HAP-1 (cell line): ENCODE data around the gene INA.
"Not testable (repeated sequence)": the region's sequence is repeated elsewhere in the genome, so short reads cannot be mapped to it uniquely, and the experiment has no call there.

Experiments
- DNase-seq, 2 experiments: peaks; one replicate each; pipeline ENCODE4 v3.0.0-alpha.2; 2016 to 2020; ENCODE audit warnings: low spot score in 2 of 2
- H3K27me3 ChIP-seq: fragments of 250-450 bp; sonication (Bioruptor Pico); 2 replicates; pipeline ENCODE4 v1.5.1; 2020; ENCODE audit warnings: low read depth, mild to moderate bottlenecking, moderate library complexity
- H3K36me3 ChIP-seq: fragments of 250-450 bp; sonication (Bioruptor Pico); replicated peaks from 2 replicates; pipeline ENCODE4 v1.5.1; 2020; ENCODE audit warnings: mild to moderate bottlenecking
- H3K4me1 ChIP-seq: fragments of 250-450 bp; sonication (Bioruptor Pico); 2 replicates; pipeline ENCODE4 v1.5.1; 2020; ENCODE audit warnings: mild to moderate bottlenecking
- H3K4me3 ChIP-seq: fragments of 250-450 bp; sonication (Bioruptor Pico); 2 replicates; pipeline ENCODE4 v1.5.1; 2020; ENCODE audit warnings: mild to moderate bottlenecking, moderate library complexity
- H3K9me3 ChIP-seq: fragments of 250-450 bp; sonication (Bioruptor Pico); 2 replicates; pipeline ENCODE4 v1.5.1; 2020; ENCODE audit warnings: mild to moderate bottlenecking, moderate library complexity
- in situ Hi-C: fragments of 300-500 bp; cut with MboI; formaldehyde crosslinking; loops from 3 replicates; pipeline ENCODE4 v1.14.3; 2020; ENCODE audit warnings: low sequenced_read_pairs, inconsistent platforms, mixed read lengths

INA gene

DNA sequence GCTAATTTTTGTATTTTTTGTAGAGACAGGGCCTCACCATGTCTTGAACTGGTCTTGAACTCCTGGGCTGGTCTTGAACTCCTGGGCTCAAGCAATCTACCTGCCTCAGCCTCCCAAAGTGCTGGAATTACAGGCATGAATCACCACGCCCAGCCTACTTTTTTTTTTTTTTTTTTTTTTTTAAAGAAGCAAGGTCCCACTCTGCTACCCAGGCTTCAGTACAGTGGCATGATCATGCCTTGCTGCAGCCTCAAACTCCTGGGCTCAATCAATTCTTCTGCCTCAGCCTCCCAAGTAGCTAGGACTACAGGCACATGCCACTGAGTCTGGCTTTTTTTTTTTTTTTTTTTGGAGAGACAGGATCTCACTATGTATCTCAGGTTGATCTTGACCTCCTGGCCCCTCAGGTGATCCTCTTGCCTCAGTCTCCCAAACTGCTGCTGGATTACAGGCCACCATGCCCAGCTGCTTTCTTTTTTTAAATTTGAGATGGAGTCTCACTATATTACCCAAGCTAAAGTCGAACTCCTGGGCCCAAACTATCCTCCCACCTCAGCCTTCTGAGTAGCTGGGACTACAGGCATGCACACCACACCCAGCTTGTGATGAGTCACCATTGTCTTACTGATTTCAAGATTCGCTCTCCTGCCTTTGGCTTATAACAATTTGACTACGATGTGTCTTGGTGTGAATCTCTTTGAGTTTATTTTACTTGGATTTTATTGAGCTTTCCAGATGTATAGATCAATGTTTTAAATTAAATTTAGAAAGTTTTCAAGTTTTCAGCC, 22.2 kb upstream of the INA start:
- in situ Hi-C loops, result no loop called here
- no peak for DNase-seq
- Histone ChIP-seq H3K27me3 (no peaks in the 10 kb centered on the region), H3K4me1 (no peaks in the 10 kb centered on the region), H3K4me3 (no peak overlapping the region), H3K9me3 (no peaks in the 10 kb centered on the region; the same call in 1 of the 2 replicates), H3K36me3 (no peaks in the 10 kb centered on the region)

DNA sequence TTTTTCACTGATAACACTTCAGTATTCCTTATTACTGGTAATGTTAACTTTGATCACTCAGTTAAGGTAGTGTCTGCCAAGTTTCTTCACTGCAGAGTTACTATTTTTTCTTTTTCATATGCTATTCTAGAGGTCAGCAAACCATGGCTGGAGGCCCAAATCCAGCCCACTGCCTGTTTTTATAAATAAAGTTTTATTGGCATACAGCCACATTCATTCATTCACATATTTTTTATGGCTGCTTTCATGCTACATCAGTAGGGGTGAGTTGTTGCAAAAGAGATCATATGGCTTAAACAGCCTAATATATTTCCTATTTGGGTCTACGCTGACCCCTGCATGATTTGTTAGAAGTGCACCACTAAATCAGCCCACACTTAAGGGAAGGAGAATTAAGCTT, 20.3 kb upstream of the INA start:
- Histone ChIP-seq H3K9me3 (no peaks in the 10 kb centered on the region; the same call in 1 of the 2 replicates), H3K27me3 (no peaks in the 10 kb centered on the region), H3K4me3 (no peak overlapping the region), H3K36me3 (no peaks in the 10 kb centered on the region), H3K4me1 (no peaks in the 10 kb centered on the region)
- DNase-seq, result no peak
- in situ Hi-C loops, result no loop called here

DNA sequence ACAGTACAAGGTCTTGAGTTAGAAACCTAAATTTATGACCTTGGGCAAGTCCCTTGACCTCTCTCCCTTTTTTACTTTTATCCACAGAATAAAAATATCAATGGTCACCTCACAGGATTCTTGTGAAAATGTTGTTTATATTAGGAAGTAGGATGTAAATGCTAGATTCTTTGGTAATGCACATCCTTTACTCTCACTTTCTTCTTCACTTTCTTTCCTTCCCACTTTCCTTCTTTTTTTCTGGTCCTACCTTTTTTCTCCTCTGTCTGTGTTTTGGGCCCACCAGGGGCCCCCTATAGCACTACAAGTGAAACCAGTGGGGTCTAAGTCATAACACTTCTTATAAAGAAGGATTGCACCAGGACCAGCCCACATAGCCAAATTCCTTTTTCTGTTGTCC, 19.1 kb upstream of the INA start:
- no peak for DNase-seq
- in situ Hi-C loops, result no loop called here
- Histone ChIP-seq H3K4me1 (no peaks in the 10 kb centered on the region), H3K9me3 (no peaks in the 10 kb centered on the region; the same call in 1 of the 2 replicates), H3K4me3 (no peak overlapping the region), H3K27me3 (no peaks in the 10 kb centered on the region), H3K36me3 (no peaks in the 10 kb centered on the region)

DNA sequence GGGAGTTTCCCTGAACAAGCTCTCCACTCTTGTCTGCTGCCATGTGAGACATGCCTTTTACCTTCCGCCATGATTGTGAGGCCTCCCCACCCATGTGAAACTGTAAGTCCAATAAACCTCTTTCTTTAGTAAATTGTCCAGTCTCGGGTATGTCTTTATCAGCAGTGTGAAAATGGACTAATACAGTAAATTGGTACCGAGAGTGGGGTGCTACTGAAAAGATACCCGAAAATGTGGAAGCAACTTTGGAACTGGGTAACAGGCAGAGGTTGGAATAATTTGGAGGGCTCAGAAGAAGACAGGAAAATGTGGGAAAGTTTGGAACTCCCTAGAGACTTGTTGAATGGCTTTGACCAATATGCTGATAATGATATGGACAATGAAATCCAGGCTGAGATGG, 18.0 kb upstream of the INA start:
- H3K36me3 ChIP-seq, H3K9me3 ChIP-seq, in situ Hi-C loops, H3K27me3 ChIP-seq, H3K4me1 ChIP-seq, DNase-seq, H3K4me3 ChIP-seq: not testable (repeated sequence)

DNA sequence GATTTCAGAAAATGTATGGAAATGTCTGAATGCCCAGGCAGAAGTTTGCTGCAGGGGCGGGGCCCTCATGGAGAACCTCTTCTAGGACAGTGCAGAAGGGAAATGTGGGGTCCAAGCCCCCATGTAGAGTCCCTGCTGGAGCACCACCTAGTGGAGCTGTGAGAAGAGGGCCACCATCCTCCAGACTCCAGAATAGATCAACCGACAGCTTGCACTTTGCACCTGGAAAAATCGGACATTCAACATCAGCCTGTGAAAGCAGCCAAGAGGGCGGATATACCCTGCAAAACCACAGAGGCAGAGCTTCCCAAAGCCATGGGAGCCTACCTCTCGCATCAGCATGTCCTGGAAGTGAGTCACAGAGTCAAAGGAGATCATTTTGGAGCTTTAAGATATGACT, 16.9 kb upstream of the INA start:
- no peak for DNase-seq
- no peak overlapping the region for H3K4me3 ChIP-seq
- in situ Hi-C loops, result no loop called here
- H3K36me3 ChIP-seq, result no peaks in the 10 kb centered on the region
- H3K27me3 ChIP-seq, result no peaks in the 10 kb centered on the region
- no peaks in the 10 kb centered on the region for H3K4me1 ChIP-seq
- no peaks in the 10 kb centered on the region; the same call in 1 of the 2 replicates for H3K9me3 ChIP-seq

DNA sequence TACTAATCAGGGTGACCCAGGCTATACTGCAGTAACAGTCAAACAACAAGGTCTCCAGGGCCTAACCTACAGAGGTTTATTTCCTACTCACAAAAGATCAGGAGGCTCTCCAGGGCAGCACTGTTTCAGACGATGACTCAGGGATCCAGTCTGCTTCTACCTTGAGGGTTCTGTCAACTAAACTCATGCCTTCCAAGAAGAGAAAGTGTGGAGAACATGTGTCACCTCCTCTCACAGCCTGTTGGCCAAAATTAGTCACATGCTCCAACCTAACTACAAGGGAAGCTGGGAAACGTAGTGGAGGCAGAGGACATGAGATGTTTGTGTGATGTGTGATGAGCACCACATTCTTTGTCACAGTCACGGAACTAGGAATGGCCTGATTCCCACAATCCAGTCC, 14.7 kb upstream of the INA start:
- Histone ChIP-seq H3K4me1 (no peaks in the 10 kb centered on the region), H3K36me3 (no peaks in the 10 kb centered on the region), H3K9me3 (no peaks in the 10 kb centered on the region; the same call in 1 of the 2 replicates), H3K4me3 (no peak overlapping the region), H3K27me3 (no peaks in the 10 kb centered on the region)
- in situ Hi-C loops, result no loop called here
- no peak for DNase-seq

DNA sequence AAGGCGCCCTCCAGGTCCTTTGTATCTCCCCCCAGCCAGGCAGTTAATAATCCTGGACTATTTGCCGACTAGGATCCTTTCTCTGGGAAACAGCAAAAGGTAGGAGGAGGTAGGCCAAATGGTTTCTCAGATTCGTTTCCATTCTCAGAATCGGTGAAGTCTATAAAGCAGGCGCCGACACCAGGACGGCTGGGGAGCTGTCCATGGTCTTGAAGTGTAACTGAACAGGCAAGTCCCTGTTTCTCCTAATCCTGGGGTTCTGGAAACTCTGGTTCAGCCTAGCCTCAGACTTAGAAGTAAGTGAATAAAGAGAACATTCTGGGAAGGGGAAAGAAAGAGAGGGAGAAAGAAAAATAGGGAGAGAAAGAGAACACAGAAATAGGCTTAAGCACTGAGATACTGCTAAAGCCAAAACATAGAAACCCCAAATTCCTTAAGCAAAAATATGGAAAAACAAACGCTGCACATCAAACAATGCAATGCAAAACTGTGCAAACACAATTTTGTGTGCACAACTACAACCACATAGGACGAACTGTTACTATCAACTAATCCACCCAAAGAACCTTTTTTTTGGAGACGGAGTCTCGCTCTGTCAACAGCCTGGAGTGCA, 11.1 kb upstream of the INA start:
- Histone ChIP-seq H3K27me3 (peaks cover 5% of the 10 kb centered on the region; the same call in 1 of the 2 replicates), H3K36me3 (no peaks in the 10 kb centered on the region), H3K4me3 (no peak overlapping the region), H3K4me1 (no peaks in the 10 kb centered on the region), H3K9me3 (no peaks in the 10 kb centered on the region)
- peak; percentile 25 to 85 for DNase-seq
- in situ Hi-C loops, result no loop called here

DNA sequence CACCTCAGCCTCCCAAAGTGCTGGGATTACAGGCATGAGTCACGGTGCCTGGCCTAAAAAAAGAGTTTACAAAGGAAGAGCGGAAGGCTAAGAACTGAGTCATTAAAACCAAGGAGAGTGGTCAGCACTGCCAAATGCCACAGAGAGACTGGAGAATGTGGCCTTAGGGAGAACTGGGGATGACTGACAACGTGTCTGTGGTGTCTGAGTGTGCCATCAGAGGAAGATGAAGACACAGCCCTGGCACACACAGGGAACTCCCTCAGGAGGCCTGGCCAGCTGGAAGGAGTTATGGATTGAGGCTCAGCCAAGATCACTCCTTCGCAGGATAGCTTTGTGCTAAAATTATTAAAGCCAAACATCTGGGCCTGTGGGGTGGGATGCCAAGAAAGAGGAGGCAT, 3.9 kb upstream of the INA start:
- Histone ChIP-seq H3K9me3 (no peaks in the 10 kb centered on the region), H3K4me1 (no peaks in the 10 kb centered on the region), H3K27me3 (0 out of 2 replicates have a peak, but pooled peaks cover 2% of the 10 kb centered on the region), H3K36me3 (no peaks in the 10 kb centered on the region), H3K4me3 (no peak overlapping the region)
- in situ Hi-C loops, result no loop called here
- no peak for DNase-seq

DNA sequence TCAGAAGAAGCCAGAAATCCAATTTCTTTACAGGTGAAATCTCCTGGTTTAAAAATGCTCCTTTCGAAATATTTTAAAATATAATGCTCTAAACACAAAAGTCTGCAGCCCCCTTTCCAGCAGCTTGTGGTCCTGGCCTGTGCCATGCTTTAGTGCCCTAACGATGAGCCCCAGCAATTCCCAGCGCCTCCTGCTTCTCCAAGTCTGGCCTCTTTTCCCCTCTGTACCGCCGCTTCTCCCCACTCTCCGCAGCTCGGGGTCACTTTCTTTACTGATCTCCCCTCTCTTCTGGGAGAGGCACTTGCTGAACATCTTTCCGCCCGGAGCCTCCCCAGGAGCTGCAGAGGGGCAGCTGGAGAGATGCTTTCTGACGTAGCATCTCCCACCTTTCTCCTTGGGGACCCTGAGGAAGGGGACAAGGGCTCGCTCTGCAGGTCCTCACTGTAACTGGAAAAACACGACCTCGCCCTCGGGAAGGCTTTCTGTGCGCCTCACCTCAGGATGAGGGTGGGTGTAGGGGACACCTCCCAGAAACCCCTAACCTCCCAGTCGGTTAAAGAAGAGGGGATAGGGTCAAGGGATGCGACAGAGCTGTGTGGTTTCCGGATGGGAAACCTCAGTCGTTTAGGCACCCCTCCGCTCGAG, 565 bp upstream of the INA start:
- Histone ChIP-seq H3K27me3 (no peaks in the 10 kb centered on the region), H3K36me3 (no peaks in the 10 kb centered on the region), H3K4me1 (no peaks in the 10 kb centered on the region), H3K4me3 (peak overlapping the region; percentile 34), H3K9me3 (no peaks in the 10 kb centered on the region)
- no peak for DNase-seq
- in situ Hi-C loops, result no loop called here

DNA sequence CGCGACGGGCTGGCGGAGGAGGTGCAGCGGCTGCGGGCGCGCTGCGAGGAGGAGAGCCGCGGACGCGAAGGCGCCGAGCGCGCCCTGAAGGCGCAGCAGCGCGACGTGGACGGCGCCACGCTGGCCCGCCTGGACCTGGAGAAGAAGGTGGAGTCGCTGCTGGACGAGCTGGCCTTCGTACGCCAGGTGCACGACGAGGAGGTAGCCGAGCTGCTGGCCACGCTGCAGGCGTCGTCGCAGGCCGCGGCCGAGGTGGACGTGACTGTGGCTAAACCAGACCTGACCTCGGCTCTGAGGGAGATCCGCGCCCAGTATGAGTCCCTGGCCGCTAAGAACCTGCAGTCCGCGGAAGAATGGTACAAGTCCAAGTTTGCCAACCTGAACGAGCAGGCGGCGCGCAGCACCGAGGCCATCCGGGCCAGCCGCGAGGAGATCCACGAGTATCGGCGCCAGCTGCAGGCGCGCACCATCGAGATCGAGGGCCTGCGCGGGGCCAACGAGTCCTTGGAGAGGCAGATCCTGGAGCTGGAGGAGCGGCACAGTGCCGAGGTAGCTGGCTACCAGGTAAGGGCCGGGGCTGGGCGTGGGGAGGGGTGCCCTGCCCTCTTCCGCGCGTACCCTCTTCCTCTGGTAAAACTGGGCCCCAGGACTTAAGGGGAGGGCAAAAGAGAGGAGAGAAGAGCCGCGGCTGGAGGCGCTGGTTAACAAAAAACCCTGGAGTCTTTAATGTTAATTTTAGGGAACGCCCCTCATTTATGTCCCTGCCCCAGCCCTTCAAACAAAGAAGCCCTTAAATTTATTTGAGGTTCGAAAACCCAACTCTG, 987 bp downstream of the INA start:
- H3K4me3 ChIP-seq, result no peak overlapping the region
- in situ Hi-C loops, result no loop called here
- H3K36me3 ChIP-seq, result no peaks in the 10 kb centered on the region
- peaks cover 3% of the 10 kb centered on the region; the same call in 1 of the 2 replicates for H3K4me1 ChIP-seq
- H3K27me3 ChIP-seq, result no peaks in the 10 kb centered on the region
- no peak for DNase-seq
- no peaks in the 10 kb centered on the region for H3K9me3 ChIP-seq

DNA sequence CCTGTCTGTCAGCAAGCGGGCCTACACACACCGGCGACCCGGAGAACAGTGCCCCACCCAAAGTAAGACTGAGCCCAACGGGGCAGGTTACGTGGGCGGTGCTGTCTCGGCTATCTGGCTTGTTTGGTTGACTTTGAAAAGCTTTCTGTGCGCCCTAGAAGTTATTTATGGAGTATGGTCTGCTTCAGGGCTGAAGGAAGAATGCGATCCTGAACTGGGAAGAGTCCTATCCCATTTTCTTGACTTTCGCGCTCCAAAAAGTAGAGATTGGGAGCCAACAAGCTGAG, 1.5 kb downstream of the INA start:
- H3K4me1 ChIP-seq, result peaks cover 3% of the 10 kb centered on the region; the same call in 1 of the 2 replicates
- no peaks in the 10 kb centered on the region for H3K36me3 ChIP-seq
- H3K4me3 ChIP-seq, result no peak overlapping the region
- H3K27me3 ChIP-seq, result no peaks in the 10 kb centered on the region
- H3K9me3 ChIP-seq, result no peaks in the 10 kb centered on the region
- in situ Hi-C loops, result no loop called here
- DNase-seq, result no peak

DNA sequence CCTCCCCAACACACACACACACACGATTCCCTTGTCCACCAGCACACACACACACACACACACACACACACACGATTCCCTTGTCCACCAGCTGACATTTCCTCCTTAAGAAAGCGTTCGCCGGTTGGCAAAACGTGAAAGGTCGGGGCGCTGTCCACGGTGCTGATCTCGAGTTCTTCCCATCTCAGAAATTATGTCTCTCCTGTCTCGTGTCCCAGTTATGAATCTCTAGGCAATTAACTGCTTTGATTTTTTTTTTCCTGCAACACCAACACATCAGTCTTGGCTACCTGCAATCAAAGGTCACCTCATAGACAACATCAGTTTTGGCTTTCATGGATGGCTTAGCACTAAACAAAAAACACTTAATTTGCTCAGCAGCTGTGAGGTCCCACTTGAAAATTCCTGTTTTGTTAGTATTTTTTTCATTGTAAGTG, 1.9 kb downstream of the INA start:
- peaks cover 3% of the 10 kb centered on the region; the same call in 1 of the 2 replicates for H3K4me1 ChIP-seq
- in situ Hi-C loops, result no loop called here
- peak; percentile 47 to 84 for DNase-seq
- H3K36me3 ChIP-seq, result no peaks in the 10 kb centered on the region
- no peaks in the 10 kb centered on the region for H3K9me3 ChIP-seq
- no peak overlapping the region for H3K4me3 ChIP-seq
- no peaks in the 10 kb centered on the region for H3K27me3 ChIP-seq

DNA sequence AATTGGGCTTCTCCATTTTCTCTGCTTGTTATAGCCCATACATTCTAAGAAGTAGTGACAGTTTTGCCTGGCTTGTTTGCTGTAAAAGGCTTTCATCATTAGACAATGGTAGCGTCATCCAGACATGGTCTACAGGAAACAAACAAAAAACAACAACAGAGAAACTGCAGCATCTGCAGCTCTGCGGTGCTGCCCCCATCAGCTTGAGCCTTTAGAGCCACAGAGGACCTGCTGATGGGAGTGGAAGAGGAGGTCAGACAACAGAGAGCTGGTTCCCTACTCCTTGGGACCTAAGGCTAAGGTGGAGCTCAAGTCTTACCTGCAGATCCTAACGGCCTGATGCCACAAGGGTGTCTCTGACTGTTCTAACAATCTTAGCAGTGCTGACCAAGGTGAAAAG, 3.1 kb downstream of the INA start:
- H3K36me3 ChIP-seq, result no peaks in the 10 kb centered on the region
- no peak for DNase-seq
- no peaks in the 10 kb centered on the region for H3K27me3 ChIP-seq
- no peaks in the 10 kb centered on the region for H3K9me3 ChIP-seq
- in situ Hi-C loops, result no loop called here
- peaks cover 3% of the 10 kb centered on the region; the same call in 1 of the 2 replicates for H3K4me1 ChIP-seq
- no peak overlapping the region for H3K4me3 ChIP-seq
